Measurements from ENCODE around the gene CXADR. TPM values are rescaled to one million over a fixed set of nuclear protein-coding genes. Genes with fewer than 3 reads are reported as not detected.
"Not testable (repeated sequence)": the region's sequence is repeated elsewhere in the genome, so short reads cannot be mapped to it uniquely, and the experiment has no call there.

CXADR gene
- under 1 TPM; 0.08 to 0.28 TPM for total RNA-seq

- Mint-ChIP-seq H3K9me3 (no peaks in the 10 kb centered on the region), H3K27me3 (peaks cover 38% of the 10 kb centered on the region), H3K4me3 (peak within 1 kb of the TSS; percentile 85), H3K27ac (no peak within 1 kb of the TSS), H3K4me1 (peaks cover 15% of the 10 kb centered on the region), H3K36me3 (no peaks in the 10 kb centered on the region)
- POLR2A ChIA-PET, result no interaction called here
- ATAC-seq (ENCODE audit: low read depth) (peak; percentile 84), DNase-seq (peak; percentile 84)
Observed at GRCh38 chr21:17512253-17513213, at the start of gene CXADR. Gene CXADR (plus strand): TSS chr21:17513043. CDS start chr21:17513130, 87 bp downstream.

DNA sequence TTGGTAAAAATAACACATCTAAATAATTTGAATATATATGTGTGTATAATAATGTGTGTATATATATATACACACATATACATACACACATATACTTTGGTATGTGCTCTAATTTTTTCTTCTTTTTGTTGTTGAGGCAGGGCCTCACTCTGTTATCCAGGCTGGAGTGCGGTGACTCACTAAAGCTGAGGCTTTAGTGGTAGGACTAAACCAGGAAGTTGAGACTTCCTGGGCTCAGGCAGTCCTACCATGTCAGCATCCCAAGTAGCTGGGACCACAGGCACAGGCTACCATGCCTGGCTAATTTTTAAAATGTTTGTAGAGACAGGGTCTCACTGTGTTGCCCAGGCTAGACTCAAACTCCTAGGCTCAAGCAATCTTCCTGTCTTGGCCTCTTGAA lies 46.7 kb upstream of the CXADR start:
- H3K4me3 Mint-ChIP-seq, result no peak overlapping the region

DNA sequence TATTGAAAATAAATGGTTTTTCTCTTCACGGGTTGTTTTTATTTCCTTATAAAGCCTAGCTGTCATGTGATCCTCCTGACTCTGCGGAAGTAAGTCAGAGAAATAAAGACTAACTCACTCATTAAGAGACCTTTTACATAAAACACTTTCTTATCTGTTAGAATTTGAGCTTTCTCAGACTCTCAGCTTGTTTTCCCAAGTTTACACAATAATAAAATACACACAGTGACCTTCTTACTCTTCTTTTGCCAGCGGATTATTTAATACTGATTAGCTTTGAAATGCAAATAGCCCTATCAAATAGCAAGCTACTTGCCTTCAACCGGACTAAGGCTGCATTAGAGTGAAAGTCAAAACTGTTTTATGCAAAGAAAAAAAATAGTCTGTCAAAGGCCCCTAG lies 45.5 kb upstream of the CXADR start:
- H3K9me3 Mint-ChIP-seq, result no peaks in the 10 kb centered on the region
- ATAC-seq (ENCODE audit: low read depth), result no peak
- H3K36me3 Mint-ChIP-seq, result no peaks in the 10 kb centered on the region
- DNase-seq, result no peak
- H3K4me3 Mint-ChIP-seq, result no peak overlapping the region
- POLR2A ChIA-PET, result no interaction called here
- no peaks in the 10 kb centered on the region for H3K4me1 Mint-ChIP-seq
- H3K27me3 Mint-ChIP-seq, result no peaks in the 10 kb centered on the region
- H3K27ac Mint-ChIP-seq, result no peak overlapping the region

More for the DNA sequence above, 46.7 kb upstream of the CXADR start:
- DNase-seq, result no peak
- no peaks in the 10 kb centered on the region for H3K27me3 Mint-ChIP-seq
- H3K36me3 Mint-ChIP-seq, result no peaks in the 10 kb centered on the region
- POLR2A ChIA-PET, result no interaction called here
- no peaks in the 10 kb centered on the region for H3K4me1 Mint-ChIP-seq
- H3K27ac Mint-ChIP-seq, result no peak overlapping the region
- ATAC-seq (ENCODE audit: low read depth), result no peak
- H3K9me3 Mint-ChIP-seq, result no peaks in the 10 kb centered on the region

- POLR2A ChIA-PET, result no interaction called here
- Mint-ChIP-seq H3K36me3 (no peaks in the 10 kb centered on the region), H3K9me3 (no peaks in the 10 kb centered on the region), H3K4me3 (no peak overlapping the region), H3K27me3 (no peaks in the 10 kb centered on the region), H3K4me1 (no peaks in the 10 kb centered on the region), H3K27ac (no peak overlapping the region)
- DNase-seq (no peak), ATAC-seq (ENCODE audit: low read depth) (no peak)
Observed at GRCh38 chr21:17467829-17468228, 45.0 kb upstream of the CXADR start.

- Mint-ChIP-seq H3K36me3 (no peaks in the 10 kb centered on the region), H3K9me3 (no peaks in the 10 kb centered on the region), H3K27me3 (no peaks in the 10 kb centered on the region), H3K4me1 (no peaks in the 10 kb centered on the region), H3K27ac (no peak overlapping the region), H3K4me3 (no peak overlapping the region)
- DNase-seq (no peak), ATAC-seq (ENCODE audit: low read depth) (no peak)
- POLR2A ChIA-PET, result no interaction called here
Observed at GRCh38 chr21:17468698-17469097, 44.1 kb upstream of the CXADR start.

DNA sequence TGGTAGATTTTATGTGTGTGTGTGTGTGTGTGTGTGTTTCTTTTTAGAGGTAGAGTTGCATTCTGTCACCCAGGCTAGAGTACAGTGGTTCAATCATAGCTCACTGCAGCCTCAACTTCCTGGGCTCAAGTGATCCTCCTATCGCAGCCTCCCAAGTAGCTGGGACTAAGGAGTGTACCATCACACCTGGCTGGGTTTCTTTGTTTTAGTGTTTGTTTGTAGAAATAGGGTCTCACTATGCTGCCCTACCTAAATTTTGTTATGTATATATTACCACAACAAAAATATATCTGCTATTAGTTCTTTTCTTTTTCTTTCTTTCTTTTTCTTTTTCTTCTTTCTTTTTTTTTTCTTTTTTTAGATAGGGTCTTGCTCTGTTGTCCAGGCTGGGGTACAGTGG lies 43.1 kb upstream of the CXADR start:
- POLR2A ChIA-PET, result no interaction called here

DNA sequence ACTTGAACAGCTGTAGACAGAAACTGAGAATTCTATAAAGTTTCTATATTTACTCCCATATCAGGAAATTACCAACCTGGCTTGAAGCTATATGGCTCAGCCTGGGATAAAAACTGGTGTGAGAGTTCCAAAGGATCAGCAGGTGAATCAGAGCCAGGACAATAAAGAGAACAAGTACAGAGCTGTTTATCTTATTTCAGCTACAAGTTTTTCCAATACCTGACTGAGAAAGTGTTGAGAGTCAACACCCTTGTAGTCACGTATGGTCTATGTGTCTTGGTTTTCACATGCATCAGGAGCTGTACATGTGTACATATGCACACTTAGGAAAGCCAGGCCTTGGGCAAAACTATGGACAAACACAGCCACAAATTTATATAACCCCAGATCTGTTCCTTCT lies 40.7 kb upstream of the CXADR start:
- H3K36me3 Mint-ChIP-seq, result no peaks in the 10 kb centered on the region
- POLR2A ChIA-PET, result no interaction called here
- H3K27me3 Mint-ChIP-seq, result no peaks in the 10 kb centered on the region
- ATAC-seq (ENCODE audit: low read depth) (no peak), DNase-seq (no peak)
- no peaks in the 10 kb centered on the region for H3K9me3 Mint-ChIP-seq
- H3K4me3 Mint-ChIP-seq, result no peak overlapping the region
- no peak overlapping the region for H3K27ac Mint-ChIP-seq
- H3K4me1 Mint-ChIP-seq, result no peaks in the 10 kb centered on the region

More for the DNA sequence above, 43.1 kb upstream of the CXADR start:
- Mint-ChIP-seq H3K27me3 (no peaks in the 10 kb centered on the region), H3K27ac (no peak overlapping the region), H3K4me3 (no peak overlapping the region), H3K4me1 (no peaks in the 10 kb centered on the region), H3K36me3 (no peaks in the 10 kb centered on the region), H3K9me3 (no peaks in the 10 kb centered on the region)
- DNase-seq (no peak), ATAC-seq (ENCODE audit: low read depth) (no peak)

GRCh38 chr21:17472592-17473271 lies 40.1 kb upstream of the CXADR start:
- Mint-ChIP-seq H3K27ac (no peak overlapping the region), H3K9me3 (no peaks in the 10 kb centered on the region), H3K27me3 (no peaks in the 10 kb centered on the region), H3K4me3 (no peak overlapping the region), H3K4me1 (no peaks in the 10 kb centered on the region), H3K36me3 (no peaks in the 10 kb centered on the region)
- POLR2A ChIA-PET, result no interaction called here
- no peak for DNase-seq
- ATAC-seq (ENCODE audit: low read depth), result no peak

DNA sequence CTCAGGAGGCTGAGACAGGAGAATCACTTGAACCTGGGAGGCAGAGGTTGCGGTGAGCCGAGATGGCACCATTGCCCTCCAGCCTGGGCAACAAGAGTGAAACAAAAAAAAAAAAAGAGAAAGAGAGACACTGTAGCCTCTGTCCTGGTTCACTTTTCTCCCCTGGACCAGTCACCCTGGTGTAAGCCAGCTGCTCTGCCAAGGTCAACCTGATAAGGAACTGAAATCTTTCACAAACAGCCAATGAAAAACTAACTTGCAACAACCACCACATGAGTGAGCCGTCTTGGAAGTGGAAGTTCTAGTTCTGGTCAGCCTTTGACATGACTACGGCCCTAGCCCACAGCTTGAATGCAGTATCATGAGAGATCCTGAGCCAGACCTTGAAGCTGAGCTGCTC lies 36.8 kb upstream of the CXADR start:
- ATAC-seq (ENCODE audit: low read depth), result no peak
- POLR2A ChIA-PET, result no interaction called here
- no peaks in the 10 kb centered on the region for H3K36me3 Mint-ChIP-seq
- DNase-seq, result no peak
- no peak overlapping the region for H3K4me3 Mint-ChIP-seq
- no peaks in the 10 kb centered on the region for H3K27me3 Mint-ChIP-seq
- no peak overlapping the region for H3K27ac Mint-ChIP-seq
- H3K4me1 Mint-ChIP-seq, result no peaks in the 10 kb centered on the region
- no peaks in the 10 kb centered on the region for H3K9me3 Mint-ChIP-seq

- ATAC-seq (ENCODE audit: low read depth); H3K4me1 Mint-ChIP-seq; H3K27ac Mint-ChIP-seq; H3K9me3 Mint-ChIP-seq; POLR2A ChIA-PET; H3K36me3 Mint-ChIP-seq; H3K27me3 Mint-ChIP-seq; DNase-seq; H3K4me3 Mint-ChIP-seq: not testable (repeated sequence)
Observed at GRCh38 chr21:17478156-17478555, 34.7 kb upstream of the CXADR start.

DNA sequence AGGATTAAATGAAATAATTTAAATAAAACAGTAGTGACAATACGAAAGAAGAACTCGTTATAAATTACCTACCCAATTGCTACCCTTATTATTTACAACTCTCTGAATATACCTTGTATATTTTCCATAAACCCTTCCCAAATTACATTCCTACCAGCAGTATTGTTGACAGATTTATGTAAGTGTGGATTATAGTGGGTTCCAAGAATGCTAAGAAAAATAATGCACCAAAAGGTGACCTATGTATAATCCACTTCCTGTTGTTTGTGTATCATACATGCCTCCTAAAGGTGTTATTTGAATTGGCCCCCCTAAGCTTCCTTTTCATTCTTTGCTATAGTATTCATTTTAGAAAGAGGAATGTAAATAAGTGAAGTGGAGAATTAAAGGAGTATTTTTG lies 33.2 kb upstream of the CXADR start:
- POLR2A ChIA-PET, result no interaction called here
- Mint-ChIP-seq H3K4me1 (no peaks in the 10 kb centered on the region), H3K36me3 (no peaks in the 10 kb centered on the region), H3K27me3 (peaks cover 2% of the 10 kb centered on the region), H3K27ac (no peak overlapping the region), H3K9me3 (no peaks in the 10 kb centered on the region), H3K4me3 (no peak overlapping the region)
- DNase-seq (no peak), ATAC-seq (ENCODE audit: low read depth) (no peak)

DNA sequence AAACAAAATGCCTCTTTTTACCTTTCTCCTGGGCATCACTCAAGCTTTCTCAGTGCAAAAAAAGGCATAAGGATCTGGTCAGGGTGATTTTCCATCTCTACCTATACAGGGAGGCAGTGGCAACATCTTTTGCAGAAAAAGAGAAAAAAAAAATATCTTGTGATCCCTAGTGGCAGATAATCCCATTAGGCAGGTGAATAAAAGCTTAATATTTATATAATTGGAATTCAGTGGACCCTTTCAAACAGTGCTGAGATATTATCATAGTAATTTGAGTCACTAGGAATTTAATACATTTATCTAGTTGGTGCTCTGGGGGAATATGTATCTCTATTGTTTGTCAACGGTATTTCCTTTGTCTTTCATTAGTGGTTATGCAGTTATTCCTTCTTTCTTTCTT lies 29.9 kb upstream of the CXADR start:
- no peak for DNase-seq
- Mint-ChIP-seq H3K27me3 (peaks cover 2% of the 10 kb centered on the region), H3K36me3 (no peaks in the 10 kb centered on the region), H3K9me3 (no peaks in the 10 kb centered on the region), H3K27ac (no peak overlapping the region), H3K4me3 (no peak overlapping the region), H3K4me1 (no peaks in the 10 kb centered on the region)
- POLR2A ChIA-PET, result no interaction called here
- ATAC-seq (ENCODE audit: low read depth), result no peak

GRCh38 chr21:17488620-17489019 lies 24.2 kb upstream of the CXADR start:
- ATAC-seq (ENCODE audit: low read depth) (no peak), DNase-seq (no peak)
- H3K27me3 Mint-ChIP-seq, result peaks cover 5% of the 10 kb centered on the region
- H3K27ac Mint-ChIP-seq, result no peak overlapping the region
- no peaks in the 10 kb centered on the region for H3K9me3 Mint-ChIP-seq
- no peak overlapping the region for H3K4me3 Mint-ChIP-seq
- no peaks in the 10 kb centered on the region for H3K36me3 Mint-ChIP-seq
- POLR2A ChIA-PET, result no interaction called here
- H3K4me1 Mint-ChIP-seq, result peaks cover 7% of the 10 kb centered on the region

DNA sequence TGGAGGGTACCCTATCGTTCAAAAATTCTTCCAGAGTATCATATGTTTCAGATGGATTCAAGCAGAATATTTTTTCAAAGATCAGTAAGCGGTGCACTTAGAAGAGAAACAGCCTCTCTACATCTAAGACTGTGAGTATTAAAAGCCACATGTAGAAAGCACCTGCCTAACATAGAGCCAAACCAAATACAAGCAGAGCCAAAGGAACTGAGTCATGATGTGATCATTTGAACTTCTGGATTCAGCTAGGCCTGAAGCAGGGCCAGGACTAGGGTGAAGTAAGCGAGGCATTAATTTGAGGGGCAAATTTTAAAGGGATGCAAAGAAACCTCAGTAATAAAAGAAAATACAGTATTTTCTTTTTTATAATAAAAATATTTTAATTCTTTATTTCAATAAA lies 23.3 kb upstream of the CXADR start:
- DNase-seq; H3K27ac Mint-ChIP-seq; H3K4me1 Mint-ChIP-seq; H3K9me3 Mint-ChIP-seq; H3K36me3 Mint-ChIP-seq; POLR2A ChIA-PET; H3K4me3 Mint-ChIP-seq; ATAC-seq (ENCODE audit: low read depth): not testable (repeated sequence)
- peaks cover 10% of the 10 kb centered on the region for H3K27me3 Mint-ChIP-seq

Data from activated naive CD8-positive, alpha-beta T cell treated with anti-CD3 and anti-CD28 coated beads, Interleukin-2, amount 10 ng/mL, durations not matched to agents 7 days and 5 days (primary cell).